ENCODE results near the gene SAP30L. TPM values are rescaled to one million over a fixed set of nuclear protein-coding genes. Genes with fewer than 3 reads are reported as not detected.

The SAP30L gene
- total RNA-seq, 5 donors from 2014 or later (not counting 1 experiment from before 2014, with no cell fraction given), result 32.5 to 48.4 (median 38.1) TPM

DNA sequence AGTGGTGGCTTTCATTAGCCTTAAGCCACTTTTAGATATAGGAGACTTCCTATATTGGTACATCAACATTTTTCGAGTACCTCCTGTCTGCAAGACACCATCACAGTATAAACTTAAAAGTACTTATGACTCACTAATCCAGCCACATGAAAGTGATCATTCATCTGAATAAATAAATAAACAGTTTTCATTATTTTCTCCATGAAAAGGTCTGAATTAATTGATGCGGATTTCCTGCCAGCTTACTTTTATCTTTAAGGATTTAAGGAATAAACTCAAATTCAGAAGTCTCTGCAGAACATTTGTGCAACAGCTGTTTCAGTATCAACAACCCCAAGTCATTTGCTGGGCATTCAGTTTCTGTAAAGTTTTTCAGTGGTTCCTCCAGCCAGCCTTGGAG is 4.0 kb downstream of the SAP30L start:
- ATAC-seq (replicated peaks in 1 of 4) (no peak), DNase-seq (no peak)
- Histone ChIP-seq H3K36me3 (ENCODE audit: control insufficient read depth in 2 of 2, extremely low read depth in 1 of 2, insufficient read depth in 1 of 2, low read length in 1 of 2) (peaks cover 0 to 45% of the 10 kb centered on the region in 2 donors), H3K4me3 (ENCODE audit: control insufficient read depth in 1 of 2, extremely low read depth in 1 of 2, low read length in 1 of 2) (no peak overlapping the region), H3K9me3 (no peaks in the 10 kb centered on the region), H3K4me1 (ENCODE audit: control insufficient read depth in 1 of 2, extremely low read depth in 1 of 2, insufficient read depth in 2 of 2, low read length in 2 of 2) (peaks cover 18 to 30% of the 10 kb centered on the region in 2 experiments), H3K27ac (ENCODE audit: low read length) (no peak overlapping the region), H3K27me3 (replicated peaks in 1 of 2; ENCODE audit: control insufficient read depth in 2 of 2, extremely low read depth in 1 of 2, insufficient read depth in 2 of 2, low read length in 1 of 2) (no peaks in the 10 kb centered on the region)
- Mint-ChIP-seq H3K4me1 (peaks cover 39 to 59% (median 48%) of the 10 kb centered on the region in 3 donors), H3K27ac (no peak overlapping the region), H3K27me3 (no peaks in the 10 kb centered on the region), H3K9me3 (no peaks in the 10 kb centered on the region), H3K4me3 (peak overlapping the region in 1 of 3 donors; percentile 82), H3K36me3 (peaks cover 36% of the 10 kb centered on the region)
- POLR2A ChIA-PET, result no interaction called here
- CTCF ChIA-PET, result interaction anchor here (0.9 to 1.7 kb wide), 3 partner anchors 8 to 378 kb away, joined by 3 to 7 read pairs (median 3); no protein-coding TSS in a partner anchor
- 100% methylated on average over 1 of the region's 2 CpGs for WGBS (ENCODE audit: insufficient coverage)

DNA sequence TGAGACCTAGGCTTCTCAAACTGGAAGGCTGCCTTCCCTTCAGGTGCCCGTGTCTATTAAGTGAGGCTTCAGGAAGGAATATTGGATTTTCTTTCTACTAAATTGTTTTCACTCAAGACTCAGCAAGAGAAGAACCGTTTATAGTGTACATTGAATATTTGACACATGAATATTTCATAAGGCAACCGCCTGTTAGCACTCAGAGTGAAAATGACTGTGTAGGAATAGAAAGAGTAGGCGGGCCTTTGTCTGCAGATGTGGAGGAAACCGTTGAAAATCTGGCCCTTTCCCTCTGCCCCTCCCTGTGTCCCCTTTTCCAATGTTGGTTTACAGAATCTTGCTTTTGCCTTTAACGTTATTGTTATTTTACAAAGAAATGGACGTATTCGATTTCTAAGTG is 6.2 kb downstream of the SAP30L start:
- H3K9me3 ChIP-seq, result no peaks in the 10 kb centered on the region
- peaks cover 0 to 66% of the 10 kb centered on the region in 2 donors for H3K36me3 ChIP-seq (ENCODE audit: control insufficient read depth in 2 of 2, extremely low read depth in 1 of 2, insufficient read depth in 1 of 2, low read length in 1 of 2)
- no peak overlapping the region for H3K27ac ChIP-seq (ENCODE audit: low read length)
- H3K27me3 Mint-ChIP-seq, result no peaks in the 10 kb centered on the region
- H3K4me3 ChIP-seq (ENCODE audit: control insufficient read depth in 1 of 2, extremely low read depth in 1 of 2, low read length in 1 of 2), result no peak overlapping the region
- DNase-seq (no peak), ATAC-seq (replicated peaks in 1 of 4) (no peak)
- H3K9me3 Mint-ChIP-seq, result no peaks in the 10 kb centered on the region
- H3K27ac Mint-ChIP-seq, result peak overlapping the region in 1 of 2 donors; percentile 12
- H3K4me3 Mint-ChIP-seq, result no peak overlapping the region
- CTCF ChIA-PET, result interaction anchor here in 1 of 2 donors (1.0 kb wide), 1 partner anchor 380 kb away, joined by 3 read pairs; no protein-coding TSS in a partner anchor
- H3K4me1 ChIP-seq (ENCODE audit: control insufficient read depth in 1 of 2, extremely low read depth in 1 of 2, insufficient read depth in 2 of 2, low read length in 2 of 2), result peaks cover 18 to 23% of the 10 kb centered on the region in 2 experiments
- WGBS (ENCODE audit: insufficient coverage), result no CpG with 5 or more reads among the region's 8 CpGs
- POLR2A ChIA-PET, result no interaction called here
- H3K36me3 Mint-ChIP-seq, result peaks cover 55% of the 10 kb centered on the region
- H3K4me1 Mint-ChIP-seq, result peaks cover 33 to 46% (median 37%) of the 10 kb centered on the region in 3 donors
- no peaks in the 10 kb centered on the region for H3K27me3 ChIP-seq (replicated peaks in 1 of 2; ENCODE audit: control insufficient read depth in 2 of 2, extremely low read depth in 1 of 2, insufficient read depth in 2 of 2, low read length in 1 of 2)

DNA sequence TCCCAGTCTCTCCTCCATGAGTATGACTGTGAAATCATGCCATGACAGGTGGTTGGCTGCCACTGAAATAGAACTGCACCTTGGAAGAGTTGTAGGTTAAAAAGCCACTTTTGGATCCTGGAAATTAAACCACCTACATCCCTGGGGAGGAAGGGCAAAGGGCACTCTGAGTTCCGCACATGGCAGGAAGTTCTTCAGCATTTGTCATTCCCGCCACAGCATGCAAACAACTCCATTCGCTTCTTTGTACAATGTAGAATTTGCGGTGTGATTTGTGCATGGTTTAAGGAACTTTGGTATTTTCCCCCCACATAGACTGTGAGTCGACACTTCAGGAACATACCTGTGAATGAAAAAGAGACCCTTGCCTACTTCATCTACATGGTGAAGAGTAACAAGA is 9.8 kb downstream of the SAP30L start:
- H3K4me1 ChIP-seq (ENCODE audit: control insufficient read depth in 1 of 2, extremely low read depth in 1 of 2, insufficient read depth in 2 of 2, low read length in 2 of 2), result no peaks in the 10 kb centered on the region
- H3K27ac ChIP-seq (ENCODE audit: low read length), result no peak overlapping the region
- H3K9me3 ChIP-seq, result no peaks in the 10 kb centered on the region
- H3K4me3 Mint-ChIP-seq, result no peak overlapping the region
- peaks cover 2 to 74% of the 10 kb centered on the region in 2 donors for H3K36me3 ChIP-seq (ENCODE audit: control insufficient read depth in 2 of 2, extremely low read depth in 1 of 2, insufficient read depth in 1 of 2, low read length in 1 of 2)
- H3K27me3 Mint-ChIP-seq, result no peaks in the 10 kb centered on the region
- H3K27ac Mint-ChIP-seq, result no peak overlapping the region
- H3K36me3 Mint-ChIP-seq, result peaks cover 69% of the 10 kb centered on the region
- DNase-seq, result no peak
- H3K9me3 Mint-ChIP-seq, result no peaks in the 10 kb centered on the region
- no peaks in the 10 kb centered on the region for H3K27me3 ChIP-seq (replicated peaks in 1 of 2; ENCODE audit: control insufficient read depth in 2 of 2, extremely low read depth in 1 of 2, insufficient read depth in 2 of 2, low read length in 1 of 2)
- POLR2A ChIA-PET, result no interaction called here
- no peak for ATAC-seq (replicated peaks in 1 of 4)
- peaks cover under 1 to 10% (median 3%) of the 10 kb centered on the region in 3 donors for H3K4me1 Mint-ChIP-seq
- CTCF ChIA-PET, result no interaction called here
- no peak overlapping the region for H3K4me3 ChIP-seq (ENCODE audit: control insufficient read depth in 1 of 2, extremely low read depth in 1 of 2, low read length in 1 of 2)
- WGBS (ENCODE audit: insufficient coverage), result no CpG with 5 or more reads among the region's 5 CpGs

DNA sequence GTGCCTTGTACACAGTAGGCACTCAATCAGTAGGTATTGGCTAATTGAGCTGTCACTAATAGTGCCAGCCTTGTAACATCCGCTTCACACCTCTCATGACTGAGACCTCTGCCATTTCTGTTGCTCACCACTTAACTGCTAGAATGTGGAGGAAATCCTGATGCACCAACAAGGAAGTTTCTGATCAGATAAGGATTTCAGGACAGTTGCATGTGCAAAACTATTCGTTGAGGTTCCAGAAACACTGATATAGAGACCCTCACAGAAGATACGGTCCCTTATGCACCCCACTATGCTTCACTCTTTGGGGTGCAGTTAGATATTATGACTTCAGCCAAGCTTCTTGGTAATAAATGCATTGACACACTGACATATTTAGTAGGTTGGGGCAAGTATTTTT is 10.7 kb downstream of the SAP30L start:
- Mint-ChIP-seq H3K36me3 (peaks cover 65% of the 10 kb centered on the region), H3K4me3 (no peak overlapping the region), H3K27me3 (no peaks in the 10 kb centered on the region), H3K9me3 (no peaks in the 10 kb centered on the region), H3K27ac (no peak overlapping the region), H3K4me1 (peaks cover 0 to 7% (median 0%) of the 10 kb centered on the region in 3 donors)
- no CpG with 5 or more reads among the region's 3 CpGs for WGBS (ENCODE audit: insufficient coverage)
- no peaks in the 10 kb centered on the region for H3K27me3 ChIP-seq (replicated peaks in 1 of 2; ENCODE audit: control insufficient read depth in 2 of 2, extremely low read depth in 1 of 2, insufficient read depth in 2 of 2, low read length in 1 of 2)
- ATAC-seq (replicated peaks in 1 of 4) (no peak), DNase-seq (no peak)
- ChIA-PET POLR2A (interaction anchor here in 1 of 2 donors (0.5 kb wide), 1 partner anchor 13 kb away, joined by 4 read pairs; no protein-coding TSS in a partner anchor), CTCF (no interaction called here)
- no peak overlapping the region for H3K27ac ChIP-seq (ENCODE audit: low read length)
- no peak overlapping the region for H3K4me3 ChIP-seq (ENCODE audit: control insufficient read depth in 1 of 2, extremely low read depth in 1 of 2, low read length in 1 of 2)
- H3K4me1 ChIP-seq (ENCODE audit: control insufficient read depth in 1 of 2, extremely low read depth in 1 of 2, insufficient read depth in 2 of 2, low read length in 2 of 2), result no peaks in the 10 kb centered on the region
- no peaks in the 10 kb centered on the region for H3K9me3 ChIP-seq
- peaks cover 5 to 65% of the 10 kb centered on the region in 2 donors for H3K36me3 ChIP-seq (ENCODE audit: control insufficient read depth in 2 of 2, extremely low read depth in 1 of 2, insufficient read depth in 1 of 2, low read length in 1 of 2)

DNA sequence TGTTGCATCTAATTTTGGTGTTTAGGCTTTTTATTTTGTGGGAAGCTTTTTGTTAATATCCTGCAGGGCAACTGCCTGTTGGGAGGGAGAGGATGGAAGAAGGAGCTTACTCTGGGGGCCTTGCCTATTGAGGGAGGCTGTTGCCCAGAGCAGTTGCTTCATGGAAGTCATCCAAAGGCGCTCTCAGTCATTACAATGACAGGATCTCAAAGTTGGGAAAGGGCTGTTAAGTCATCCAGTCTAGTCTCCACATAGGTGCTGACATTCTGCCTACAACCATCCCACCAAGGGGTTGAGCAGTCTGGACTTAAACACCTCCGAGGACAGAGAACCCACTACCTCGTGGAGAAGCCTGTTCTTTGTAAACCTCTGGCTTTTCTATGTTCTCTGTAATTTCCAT is 13.2 kb downstream of the SAP30L start:
- Histone ChIP-seq H3K4me3 (ENCODE audit: control insufficient read depth in 1 of 2, extremely low read depth in 1 of 2, low read length in 1 of 2) (no peak overlapping the region), H3K4me1 (ENCODE audit: control insufficient read depth in 1 of 2, extremely low read depth in 1 of 2, insufficient read depth in 2 of 2, low read length in 2 of 2) (no peaks in the 10 kb centered on the region), H3K27me3 (replicated peaks in 1 of 2; ENCODE audit: control insufficient read depth in 2 of 2, extremely low read depth in 1 of 2, insufficient read depth in 2 of 2, low read length in 1 of 2) (no peaks in the 10 kb centered on the region), H3K36me3 (ENCODE audit: control insufficient read depth in 2 of 2, extremely low read depth in 1 of 2, insufficient read depth in 1 of 2, low read length in 1 of 2) (peaks cover 5 to 41% of the 10 kb centered on the region in 2 donors), H3K27ac (ENCODE audit: low read length) (no peak overlapping the region), H3K9me3 (no peaks in the 10 kb centered on the region)
- Mint-ChIP-seq H3K27ac (no peak overlapping the region), H3K9me3 (no peaks in the 10 kb centered on the region), H3K27me3 (no peaks in the 10 kb centered on the region), H3K4me1 (no peaks in the 10 kb centered on the region), H3K4me3 (no peak overlapping the region), H3K36me3 (peaks cover 52% of the 10 kb centered on the region)
- WGBS (ENCODE audit: insufficient coverage), result 80% methylated on average over 2 of the region's 3 CpGs
- POLR2A ChIA-PET, result no interaction called here
- CTCF ChIA-PET, result no interaction called here
- DNase-seq (no peak), ATAC-seq (replicated peaks in 1 of 4) (no peak)

DNA sequence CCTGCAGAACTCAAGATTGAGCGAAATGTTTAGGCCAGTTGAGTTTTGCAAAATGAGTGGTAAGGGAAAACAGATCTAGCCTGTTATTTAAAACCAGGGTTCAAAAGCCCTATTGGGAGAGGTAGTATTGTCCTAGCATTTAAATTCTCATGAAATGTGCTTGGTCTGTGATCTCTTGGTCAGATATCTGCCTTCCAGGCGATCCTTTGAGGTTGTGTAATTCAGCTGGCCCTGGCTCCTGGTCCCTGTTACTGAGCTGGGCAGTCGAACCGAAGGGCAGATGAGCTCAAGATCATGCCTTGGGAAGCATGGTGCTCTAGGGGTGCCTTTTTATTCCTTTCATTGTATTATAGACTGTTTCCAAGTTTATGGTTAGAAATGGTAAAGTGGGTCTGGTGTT is 14.4 kb downstream of the SAP30L start:
- Mint-ChIP-seq H3K27me3 (no peaks in the 10 kb centered on the region), H3K36me3 (peaks cover 43% of the 10 kb centered on the region), H3K4me3 (no peak overlapping the region), H3K9me3 (no peaks in the 10 kb centered on the region), H3K4me1 (no peaks in the 10 kb centered on the region), H3K27ac (no peak overlapping the region)
- Histone ChIP-seq H3K27me3 (replicated peaks in 1 of 2; ENCODE audit: control insufficient read depth in 2 of 2, extremely low read depth in 1 of 2, insufficient read depth in 2 of 2, low read length in 1 of 2) (no peaks in the 10 kb centered on the region), H3K27ac (ENCODE audit: low read length) (no peak overlapping the region), H3K9me3 (no peaks in the 10 kb centered on the region), H3K4me3 (ENCODE audit: control insufficient read depth in 1 of 2, extremely low read depth in 1 of 2, low read length in 1 of 2) (no peak overlapping the region), H3K36me3 (ENCODE audit: control insufficient read depth in 2 of 2, extremely low read depth in 1 of 2, insufficient read depth in 1 of 2, low read length in 1 of 2) (peaks cover 5 to 30% of the 10 kb centered on the region in 2 donors), H3K4me1 (ENCODE audit: control insufficient read depth in 1 of 2, extremely low read depth in 1 of 2, insufficient read depth in 2 of 2, low read length in 2 of 2) (no peaks in the 10 kb centered on the region)
- ChIA-PET POLR2A (no interaction called here), CTCF (no interaction called here)
- WGBS (ENCODE audit: insufficient coverage), result 93% methylated on average over 3 of the region's 4 CpGs
- DNase-seq, result no peak
- no peak for ATAC-seq (replicated peaks in 1 of 4)

DNA sequence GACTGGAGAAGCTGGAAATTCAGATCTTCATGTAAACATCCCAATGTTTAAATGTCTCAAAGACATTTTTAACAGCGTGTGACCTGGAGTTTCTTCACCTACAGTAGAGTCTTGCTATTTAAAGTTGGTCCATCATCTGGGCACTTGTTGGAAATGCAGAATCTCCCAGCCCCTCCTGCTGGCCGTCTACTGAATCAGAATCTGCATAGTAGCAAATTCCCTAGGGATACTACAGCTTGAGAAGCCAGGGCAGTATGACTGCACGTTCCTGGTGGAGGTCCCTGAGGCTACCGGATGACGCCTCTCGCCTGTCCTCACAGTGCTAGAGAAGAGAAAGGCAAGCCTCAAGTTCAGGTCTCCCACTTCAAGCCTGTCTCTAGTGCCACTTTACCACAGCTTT is 15.7 kb downstream of the SAP30L start:
- Histone ChIP-seq H3K27me3 (replicated peaks in 1 of 2; ENCODE audit: control insufficient read depth in 2 of 2, extremely low read depth in 1 of 2, insufficient read depth in 2 of 2, low read length in 1 of 2) (peaks cover 0 to 1% of the 10 kb centered on the region in 2 experiments), H3K27ac (ENCODE audit: low read length) (no peak overlapping the region), H3K4me1 (ENCODE audit: control insufficient read depth in 1 of 2, extremely low read depth in 1 of 2, insufficient read depth in 2 of 2, low read length in 2 of 2) (no peaks in the 10 kb centered on the region), H3K36me3 (ENCODE audit: control insufficient read depth in 2 of 2, extremely low read depth in 1 of 2, insufficient read depth in 1 of 2, low read length in 1 of 2) (peaks cover 5 to 16% of the 10 kb centered on the region in 2 donors), H3K4me3 (ENCODE audit: control insufficient read depth in 1 of 2, extremely low read depth in 1 of 2, low read length in 1 of 2) (no peak overlapping the region), H3K9me3 (no peaks in the 10 kb centered on the region)
- H3K4me3 Mint-ChIP-seq, result no peak overlapping the region
- no peaks in the 10 kb centered on the region for H3K9me3 Mint-ChIP-seq
- peaks cover 30% of the 10 kb centered on the region for H3K36me3 Mint-ChIP-seq
- no peak overlapping the region for H3K27ac Mint-ChIP-seq
- no peak for ATAC-seq (replicated peaks in 1 of 4)
- DNase-seq, result no peak
- no peaks in the 10 kb centered on the region for H3K4me1 Mint-ChIP-seq
- POLR2A ChIA-PET, result no interaction called here
- no peaks in the 10 kb centered on the region for H3K27me3 Mint-ChIP-seq
- CTCF ChIA-PET, result no interaction called here
- 100% methylated on average over 1 of the region's 6 CpGs for WGBS (ENCODE audit: insufficient coverage)
